Stimulated activated CD8-positive, alpha-beta memory T cell treated with anti-CD3 and anti-CD28 coated beads, Interleukin-12 subunit alpha, Interleukin-12 subunit beta, amount 100 ng/mL, for 24 hours (primary cell): ENCODE measurements around the gene JAM3.
"Not testable (repeated sequence)": the region's sequence is repeated elsewhere in the genome, so short reads cannot be mapped to it uniquely, and the experiment has no call there.

Experiments
- DNase-seq: peaks from one replicate; pipeline ENCODE4 v3.0.0-alpha.2; 2020; ENCODE audit errors: extremely low read depth

The JAM3 gene

GRCh38 chr11:134062265-134063123, 6.4 kb upstream of the JAM3 start:
- no peak for DNase-seq

DNA sequence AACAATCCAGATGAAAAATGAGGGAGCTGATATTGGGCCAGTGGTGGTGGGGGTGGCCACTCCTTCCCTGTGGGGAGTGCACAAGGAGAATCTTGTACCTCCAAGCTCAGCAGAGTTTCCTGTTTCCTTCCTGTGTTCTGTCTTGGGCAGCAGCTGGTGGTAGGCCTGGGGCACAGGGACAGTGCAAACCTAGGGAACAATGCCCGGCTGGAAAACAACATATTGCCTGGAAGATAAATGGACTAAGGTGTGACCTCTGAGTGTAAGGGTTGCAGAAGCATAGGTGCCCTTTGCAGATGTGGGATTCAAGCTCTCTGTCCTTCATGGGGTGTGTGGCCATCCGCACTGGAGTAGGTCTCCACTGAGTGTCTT, 5.8 kb upstream of the JAM3 start:
- DNase-seq = no peak

DNA sequence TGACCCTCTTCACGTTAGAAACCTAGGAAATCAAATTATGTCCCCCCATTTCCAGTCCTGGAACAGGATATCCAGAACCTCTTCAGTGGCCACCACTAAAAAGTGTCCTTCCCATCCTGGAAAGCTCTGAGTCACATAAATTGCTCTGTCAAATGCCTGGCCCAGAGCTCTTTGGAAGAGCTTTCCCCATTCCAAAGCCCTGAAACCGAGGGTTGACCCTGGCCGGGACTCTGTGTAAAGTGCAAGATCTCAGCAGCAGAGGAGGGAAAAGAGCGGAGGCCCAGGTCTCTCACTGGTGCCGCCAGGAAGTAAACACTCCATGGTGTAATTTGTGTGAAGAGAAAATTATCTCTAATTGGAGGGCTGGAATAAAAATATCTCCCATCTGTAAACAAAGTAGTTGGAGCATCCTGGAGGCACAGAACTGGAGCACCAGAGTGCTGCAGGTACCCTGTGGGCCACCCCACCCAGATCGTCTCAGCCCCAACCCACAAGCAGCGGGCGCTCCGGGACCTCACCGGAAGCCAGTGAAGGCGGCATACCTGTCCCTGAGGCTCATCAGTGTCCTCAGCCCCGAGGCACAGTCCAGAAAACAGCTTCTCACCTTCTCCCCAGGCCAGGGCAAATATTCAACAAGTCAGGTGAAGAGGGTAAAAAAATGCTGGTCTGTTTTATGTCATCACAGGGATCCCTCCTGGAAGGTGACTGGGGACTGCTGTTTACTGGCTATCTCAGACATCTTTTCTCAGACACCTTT, 4.7 kb upstream of the JAM3 start:
- no peak for DNase-seq

- DNase-seq = no peak
Observed at GRCh38 chr11:134065381-134065780, 3.5 kb upstream of the JAM3 start.

- DNase-seq = no peak
Observed at GRCh38 chr11:134066943-134067885, 1.7 kb upstream of the JAM3 start.

GRCh38 chr11:134069426-134070341, 812 bp downstream of the JAM3 start:
- no peak for DNase-seq

- DNase-seq = no peak
Observed at GRCh38 chr11:134070342-134070845, 1.5 kb downstream of the JAM3 start.

- no peak for DNase-seq
Observed at GRCh38 chr11:134071306-134071705, 2.4 kb downstream of the JAM3 start.

DNA sequence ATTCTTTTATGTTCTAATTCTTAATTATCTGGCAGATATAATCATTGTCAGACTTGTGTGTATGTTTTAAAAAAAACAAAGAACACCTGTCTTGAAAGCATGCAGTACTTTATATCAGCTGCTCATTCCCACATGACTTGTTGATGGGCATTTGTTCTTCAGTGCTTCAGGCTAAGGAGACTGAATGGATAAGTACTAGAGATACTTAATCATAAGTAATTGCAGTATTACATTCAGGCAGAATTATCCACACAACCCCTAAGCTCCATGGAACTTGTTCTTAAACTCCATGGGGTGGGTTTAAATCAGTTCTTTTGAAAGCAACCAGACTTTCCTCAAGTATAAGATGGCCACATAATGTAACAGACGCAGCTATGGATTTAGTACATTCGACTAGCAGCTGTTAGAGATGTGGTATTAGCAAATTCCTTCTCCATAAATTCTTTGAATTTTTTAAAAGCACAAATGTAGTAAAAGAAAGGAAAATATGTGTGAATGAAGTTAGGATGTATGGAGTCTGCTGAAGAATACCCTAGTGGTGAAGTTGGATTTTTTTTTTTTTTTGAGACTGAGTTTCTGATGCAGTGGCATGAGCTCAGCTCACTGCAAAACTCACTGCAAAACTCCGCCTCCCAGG, 3.0 kb downstream of the JAM3 start:
- DNase-seq = no peak

GRCh38 chr11:134072844-134073243, 4.0 kb downstream of the JAM3 start:
- DNase-seq = no peak

GRCh38 chr11:134074346-134074745, 5.5 kb downstream of the JAM3 start:
- no peak for DNase-seq

GRCh38 chr11:134074766-134075165, 5.9 kb downstream of the JAM3 start:
- DNase-seq = no peak

- no peak for DNase-seq
Observed at GRCh38 chr11:134079317-134079716, 10.4 kb downstream of the JAM3 start.

DNA sequence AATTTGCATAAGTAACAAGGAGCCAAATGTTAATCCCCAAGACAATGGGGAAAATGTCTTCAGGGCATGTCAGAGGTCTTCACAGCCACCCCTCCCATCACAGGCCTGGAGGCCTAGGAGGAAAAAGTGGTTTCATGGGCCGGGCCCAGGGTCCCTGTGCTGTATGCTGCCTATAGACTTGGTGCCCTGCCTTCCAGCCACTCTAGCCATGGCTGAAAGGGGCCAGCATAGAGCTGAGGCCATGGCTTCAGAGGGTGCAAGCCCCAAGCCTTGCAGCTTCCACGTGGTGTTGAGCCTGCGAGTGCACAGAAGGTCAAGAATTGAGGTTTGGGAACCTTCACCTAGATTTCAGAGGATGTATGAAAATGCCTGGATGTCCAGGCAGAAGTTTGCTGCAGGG, 12.4 kb downstream of the JAM3 start:
- DNase-seq = not testable (repeated sequence)

DNA sequence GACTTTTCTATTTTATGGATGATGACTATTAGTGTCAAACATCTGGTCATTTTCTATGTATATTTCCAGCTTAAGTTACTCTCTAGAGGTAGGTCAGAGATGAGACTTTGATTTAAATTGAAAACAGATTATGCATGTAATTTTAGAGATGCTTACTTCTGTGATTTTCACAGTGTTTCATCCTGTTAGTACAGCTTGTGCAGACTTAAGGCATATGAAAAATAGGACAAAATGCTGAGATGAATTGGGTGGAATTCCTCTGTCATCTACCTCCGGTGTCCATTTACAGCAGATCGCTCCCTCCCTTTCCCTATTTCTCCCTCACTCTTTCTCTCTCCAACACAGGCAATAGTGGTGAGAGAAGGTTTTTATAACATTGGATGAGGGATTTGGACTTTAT, 14.1 kb downstream of the JAM3 start:
- no peak for DNase-seq

DNA sequence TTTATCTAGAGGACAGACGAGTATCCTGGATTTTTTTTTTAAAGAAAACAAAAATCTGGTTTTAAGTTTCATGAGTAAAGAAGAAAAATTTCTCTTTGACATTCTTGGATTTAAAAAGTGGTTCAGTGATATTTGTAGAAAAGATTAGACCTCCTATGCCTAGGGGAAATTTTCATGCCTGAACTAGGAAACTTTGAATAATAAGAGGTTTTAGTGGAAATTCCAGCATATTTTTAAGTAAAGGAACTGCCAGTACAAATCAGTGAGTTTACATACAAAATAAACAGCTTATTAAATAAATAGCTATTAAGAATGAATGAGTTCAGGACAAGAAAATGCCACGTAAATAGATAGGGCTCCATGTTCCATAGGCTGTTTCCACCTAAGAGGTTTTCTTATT, 17.5 kb downstream of the JAM3 start:
- DNase-seq = no peak

GRCh38 chr11:134092006-134092405, 23.1 kb downstream of the JAM3 start:
- not testable (repeated sequence) for DNase-seq

GRCh38 chr11:134097166-134097565, 28.3 kb downstream of the JAM3 start:
- no peak for DNase-seq

- no peak for DNase-seq
Observed at GRCh38 chr11:134098566-134099184, 29.8 kb downstream of the JAM3 start.

DNA sequence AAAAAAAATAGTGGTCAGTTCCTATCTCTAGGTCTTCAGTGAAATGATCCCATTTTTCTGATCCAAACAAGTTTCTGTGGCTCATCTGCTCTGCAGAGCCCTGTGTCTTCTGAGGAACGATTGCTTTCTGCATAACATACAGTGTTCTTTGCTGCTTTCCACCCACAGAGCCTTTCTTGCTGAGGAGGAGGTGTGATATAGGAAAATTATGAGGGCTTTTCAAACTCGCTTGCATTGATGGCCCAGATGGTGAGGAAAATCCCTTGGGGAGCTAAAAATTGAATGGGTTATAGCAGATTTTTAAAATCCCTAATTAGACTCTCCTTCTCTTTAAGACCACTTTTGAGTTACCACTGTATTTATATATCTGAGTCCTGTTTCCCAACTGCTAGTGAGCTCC, 31.3 kb downstream of the JAM3 start:
- no peak for DNase-seq
